GM12891 (cell line): ENCODE measurements around the gene SLC8A1.

Experiments
- PAX5 ChIP-seq: IDR thresholded peaks from 2 replicates; pipeline ENCODE4 v1.6.1; 2011; ENCODE audit warnings: low read length, moderate library complexity, mild to moderate bottlenecking; ENCODE audit not compliant: insufficient read depth, severe bottlenecking
- POLR2A ChIP-seq: IDR thresholded peaks from 2 replicates; pipeline ENCODE4 v1.6.1; 2011; ENCODE audit warnings: low read depth, low read length, control low read depth
- POLR2AphosphoS5 ChIP-seq: IDR thresholded peaks from 2 replicates; pipeline ENCODE4 v1.6.1; 2011; ENCODE audit warnings: low read depth, low read length, control low read depth
- POU2F2 ChIP-seq: IDR thresholded peaks from 2 replicates; pipeline ENCODE4 v1.6.1; 2011; ENCODE audit warnings: low read depth, mild to moderate bottlenecking, control low read depth, low read length, moderate library complexity
- SPI1 ChIP-seq: IDR thresholded peaks from 2 replicates; pipeline ENCODE4 v1.6.1; 2011; ENCODE audit warnings: low read depth, low read length, control low read depth
- TAF1 ChIP-seq: IDR thresholded peaks from 2 replicates; pipeline ENCODE4 v1.6.1; 2011; ENCODE audit warnings: low read depth, low read length, control low read depth

- TF ChIP-seq POLR2AphosphoS5 (no peak), PAX5 (no peak), TAF1 (no peak), POLR2A (no peak), SPI1 (no peak), POU2F2 (no peak)
Measured at GRCh38 chr2:40477361-40477760, 25.5 kb upstream of the SLC8A1 start.
